Neural progenitor cell (in vitro differentiated cells): Measurements from ENCODE around the gene SMS. TPM values are rescaled to one million over a fixed set of nuclear protein-coding genes. Genes with fewer than 3 reads are reported as not detected.

Experiments
- DNase-seq: peaks from one replicate; pipeline ENCODE4 v3.0.0-alpha.2; 2016; ENCODE audit warnings: low spot score
- H2AFZ ChIP-seq: fragments of 200-600 bp; sonication (generic); replicated peaks from 2 replicates; pipeline ENCODE4 v1.6.1; 2016; ENCODE audit warnings: antibody characterized with exemption
- H3F3A ChIP-seq: fragments of 200-600 bp; sonication (generic); 2 replicates; pipeline ENCODE4 v1.6.1; 2016; ENCODE audit warnings: antibody characterized with exemption, low read depth
- H3K27ac ChIP-seq: fragments of 200-600 bp; sonication (generic); 2 replicates; pipeline ENCODE4 v1.5.1; 2016; ENCODE audit warnings: mild to moderate bottlenecking
- H3K27me3 ChIP-seq: fragments of 200-600 bp; sonication (generic); 2 replicates; pipeline ENCODE4 v1.6.1; 2016; ENCODE audit warnings: mild to moderate bottlenecking, moderate library complexity
- H3K36me3 ChIP-seq: fragments of 200-600 bp; sonication (generic); 2 replicates; pipeline ENCODE4 v1.5.1; 2016
- H3K4me1 ChIP-seq: fragments of 200-600 bp; sonication (generic); 2 replicates; pipeline ENCODE4 v1.6.1; 2016; ENCODE audit warnings: mixed run types
- H3K4me2 ChIP-seq: fragments of 200-600 bp; sonication (generic); 2 replicates; pipeline ENCODE4 v1.6.1; 2016
- H3K4me3 ChIP-seq: fragments of 200-600 bp; sonication (generic); 2 replicates; pipeline ENCODE4 v1.5.1; 2016
- H3K79me2 ChIP-seq: fragments of 200-600 bp; sonication (generic); 2 replicates; pipeline ENCODE4 v1.6.1; 2016; ENCODE audit warnings: low read depth
- H3K9ac ChIP-seq: fragments of 200-600 bp; sonication (generic); 2 replicates; pipeline ENCODE4 v1.6.1; 2016
- H3K9me3 ChIP-seq: fragments of 200-600 bp; sonication (generic); 2 replicates; pipeline ENCODE4 v1.5.1; 2016; ENCODE audit warnings: low read depth
- H4K20me1 ChIP-seq: fragments of 200-600 bp; sonication (generic); 2 replicates; pipeline ENCODE4 v1.6.1; 2016; ENCODE audit warnings: low read depth
- H3K27ac Mint-ChIP-seq: 3 replicates; pipeline ENCODE4 v1.8.0; 2021; ENCODE audit warnings: mixed read lengths
- H3K27me3 Mint-ChIP-seq: 2 replicates; pipeline ENCODE4 v1.8.0; 2022; ENCODE audit warnings: low read depth, mild to moderate bottlenecking, inconsistent platforms, moderate library complexity, mixed read lengths; ENCODE audit not compliant: insufficient read depth
- H3K36me3 Mint-ChIP-seq: 3 replicates; pipeline ENCODE4 v1.8.0; 2021; ENCODE audit warnings: mixed read lengths
- H3K4me1 Mint-ChIP-seq: 3 replicates; pipeline ENCODE4 v1.8.0; 2021; ENCODE audit warnings: mixed read lengths
- H3K4me3 Mint-ChIP-seq: 3 replicates; pipeline ENCODE4 v1.8.0; 2021; ENCODE audit warnings: mild to moderate bottlenecking, moderate library complexity, mixed read lengths
- H3K9me3 Mint-ChIP-seq: 3 replicates; pipeline ENCODE4 v1.8.0; 2020; ENCODE audit warnings: mixed read lengths
- EZH2 ChIP-seq: fragments of 200-600 bp; sonication (generic); IDR thresholded peaks from 2 replicates; pipeline ENCODE4 v1.6.1; 2017; ENCODE audit warnings: antibody characterized with exemption, mild to moderate bottlenecking, moderate library complexity
- EZH2phosphoT487 ChIP-seq: fragments of 200-600 bp; sonication (generic); IDR thresholded peaks from 2 replicates; pipeline ENCODE4 v1.6.1; 2017; ENCODE audit warnings: antibody characterized with exemption
- total RNA-seq: library from RNA; depleted of rRNA; stranded (reverse); fragments of >200 nt; gene quantifications from 2 replicates; pipeline ENCODE4 v1.2.3, GENCODE V29; 2015; ENCODE audit warnings: low replicate concordance
- TF ChIP-seq, protein P1 (sequence below): fragments of 200-600 bp; sonication (generic); IDR thresholded peaks from 2 replicates; pipeline ENCODE4 v1.5.1; 2017; ENCODE audit warnings: antibody characterized with exemption, mild to moderate bottlenecking

SMS gene
- total RNA-seq, 1 donor from 2014 or later, result 142 TPM

- Histone ChIP-seq H3K27me3 (no peaks in the 10 kb centered on the region), H2AFZ (no peak overlapping the region), H3K4me2 (no peak overlapping the region), H3K4me3 (no peak overlapping the region), H3K79me2 (no peaks in the 10 kb centered on the region), H3F3A (peaks cover 4% of the 10 kb centered on the region), H3K9ac (no peak overlapping the region), H4K20me1 (no peaks in the 10 kb centered on the region), H3K27ac (no peak overlapping the region), H3K4me1 (no peaks in the 10 kb centered on the region), H3K9me3 (no peaks in the 10 kb centered on the region), H3K36me3 (no peaks in the 10 kb centered on the region)
- Mint-ChIP-seq H3K36me3 (peaks cover 15% of the 10 kb centered on the region), H3K4me3 (no peak overlapping the region), H3K27ac (no peak overlapping the region), H3K4me1 (peaks cover 4% of the 10 kb centered on the region), H3K9me3 (no peaks in the 10 kb centered on the region), H3K27me3 (peaks cover 3% of the 10 kb centered on the region)
- peak; percentile 72 for DNase-seq
- TF ChIP-seq EZH2 (no peak), EZH2phosphoT487 (no peak)
- TF ChIP-seq, protein P1, sequence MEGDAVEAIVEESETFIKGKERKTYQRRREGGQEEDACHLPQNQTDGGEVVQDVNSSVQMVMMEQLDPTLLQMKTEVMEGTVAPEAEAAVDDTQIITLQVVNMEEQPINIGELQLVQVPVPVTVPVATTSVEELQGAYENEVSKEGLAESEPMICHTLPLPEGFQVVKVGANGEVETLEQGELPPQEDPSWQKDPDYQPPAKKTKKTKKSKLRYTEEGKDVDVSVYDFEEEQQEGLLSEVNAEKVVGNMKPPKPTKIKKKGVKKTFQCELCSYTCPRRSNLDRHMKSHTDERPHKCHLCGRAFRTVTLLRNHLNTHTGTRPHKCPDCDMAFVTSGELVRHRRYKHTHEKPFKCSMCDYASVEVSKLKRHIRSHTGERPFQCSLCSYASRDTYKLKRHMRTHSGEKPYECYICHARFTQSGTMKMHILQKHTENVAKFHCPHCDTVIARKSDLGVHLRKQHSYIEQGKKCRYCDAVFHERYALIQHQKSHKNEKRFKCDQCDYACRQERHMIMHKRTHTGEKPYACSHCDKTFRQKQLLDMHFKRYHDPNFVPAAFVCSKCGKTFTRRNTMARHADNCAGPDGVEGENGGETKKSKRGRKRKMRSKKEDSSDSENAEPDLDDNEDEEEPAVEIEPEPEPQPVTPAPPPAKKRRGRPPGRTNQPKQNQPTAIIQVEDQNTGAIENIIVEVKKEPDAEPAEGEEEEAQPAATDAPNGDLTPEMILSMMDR, result peak; percentile 93
Observed at GRCh38 chrX:21985332-21985777, 44.8 kb downstream of the SMS start.

DNA sequence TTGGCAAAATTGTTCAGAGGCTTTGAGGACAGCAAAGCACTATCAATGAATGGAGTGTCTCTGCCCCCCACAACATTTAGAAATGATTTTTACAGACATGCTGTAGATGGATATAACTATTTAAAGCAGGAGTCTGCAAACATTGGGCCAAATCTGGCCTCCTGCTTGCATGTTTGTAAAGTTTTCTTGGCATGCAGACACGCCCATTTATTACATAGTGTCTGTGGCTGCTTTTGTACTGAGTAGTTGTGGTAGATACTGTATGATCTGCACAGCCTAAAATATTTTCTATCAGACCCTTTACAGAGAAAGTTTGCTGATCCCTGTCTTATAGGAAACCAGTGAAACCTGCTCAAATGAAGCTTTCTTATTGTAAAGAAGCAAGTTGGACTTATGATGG, 46.1 kb downstream of the SMS start:
- Mint-ChIP-seq H3K36me3 (peaks cover 17% of the 10 kb centered on the region), H3K27ac (no peak overlapping the region), H3K4me1 (peaks cover 4% of the 10 kb centered on the region), H3K27me3 (peaks cover 3% of the 10 kb centered on the region), H3K4me3 (no peak overlapping the region), H3K9me3 (no peaks in the 10 kb centered on the region)
- Histone ChIP-seq H3K4me2 (no peak overlapping the region), H3K27me3 (no peaks in the 10 kb centered on the region), H3K4me3 (no peak overlapping the region), H4K20me1 (no peaks in the 10 kb centered on the region), H3K4me1 (no peaks in the 10 kb centered on the region), H3K27ac (no peak overlapping the region), H3F3A (peaks cover 4% of the 10 kb centered on the region), H2AFZ (no peak overlapping the region), H3K36me3 (no peaks in the 10 kb centered on the region), H3K79me2 (no peaks in the 10 kb centered on the region), H3K9me3 (no peaks in the 10 kb centered on the region), H3K9ac (no peak overlapping the region)
- no peak for DNase-seq
- TF ChIP-seq EZH2 (no peak), EZH2phosphoT487 (no peak)
- TF ChIP-seq, protein P1, result no peak

DNA sequence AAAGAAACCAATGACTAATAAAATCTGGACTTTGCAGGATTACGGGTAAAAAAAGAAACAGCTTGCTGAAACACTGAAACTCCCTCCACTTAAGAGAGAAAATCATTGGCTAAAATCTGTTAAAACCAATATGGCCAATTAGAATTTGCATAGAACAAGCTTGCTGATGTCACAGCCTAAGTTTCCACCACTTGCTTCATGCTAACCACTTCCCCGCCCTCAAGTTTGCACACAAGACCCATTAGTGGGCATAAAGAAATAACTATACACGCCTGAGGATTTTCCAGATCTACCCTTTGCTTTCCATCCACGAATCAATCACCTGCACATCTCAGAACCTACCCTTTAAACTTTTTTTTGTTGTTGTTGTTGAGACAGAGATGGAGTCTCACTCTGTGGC, 48.9 kb downstream of the SMS start:
- TF ChIP-seq EZH2 (no peak), EZH2phosphoT487 (no peak)
- TF ChIP-seq, protein P1, result no peak
- H3K4me1 Mint-ChIP-seq, result peaks cover 4% of the 10 kb centered on the region
- no peak overlapping the region for H3K4me3 Mint-ChIP-seq
- peaks cover 3% of the 10 kb centered on the region for H3K27me3 Mint-ChIP-seq
- Histone ChIP-seq H3K27ac (no peak overlapping the region), H3K4me2 (no peak overlapping the region), H3K27me3 (no peaks in the 10 kb centered on the region), H3K9me3 (no peaks in the 10 kb centered on the region), H3K9ac (no peak overlapping the region), H3K36me3 (no peaks in the 10 kb centered on the region), H3F3A (no peaks in the 10 kb centered on the region), H2AFZ (no peak overlapping the region), H4K20me1 (no peaks in the 10 kb centered on the region), H3K79me2 (no peaks in the 10 kb centered on the region), H3K4me1 (no peaks in the 10 kb centered on the region), H3K4me3 (no peak overlapping the region)
- H3K36me3 Mint-ChIP-seq, result peaks cover 27% of the 10 kb centered on the region
- no peak overlapping the region for H3K27ac Mint-ChIP-seq
- no peak for DNase-seq
- H3K9me3 Mint-ChIP-seq, result no peaks in the 10 kb centered on the region
